Measurements from ENCODE around the gene FKBP1A. TPM values are rescaled to one million over a fixed set of nuclear protein-coding genes. Genes with fewer than 3 reads are reported as not detected.
"Not testable (repeated sequence)": the region's sequence is repeated elsewhere in the genome, so short reads cannot be mapped to it uniquely, and the experiment has no call there.

Gene FKBP1A
- total RNA-seq, 2 donors from 2014 or later = 69.9 to 184 TPM

DNA sequence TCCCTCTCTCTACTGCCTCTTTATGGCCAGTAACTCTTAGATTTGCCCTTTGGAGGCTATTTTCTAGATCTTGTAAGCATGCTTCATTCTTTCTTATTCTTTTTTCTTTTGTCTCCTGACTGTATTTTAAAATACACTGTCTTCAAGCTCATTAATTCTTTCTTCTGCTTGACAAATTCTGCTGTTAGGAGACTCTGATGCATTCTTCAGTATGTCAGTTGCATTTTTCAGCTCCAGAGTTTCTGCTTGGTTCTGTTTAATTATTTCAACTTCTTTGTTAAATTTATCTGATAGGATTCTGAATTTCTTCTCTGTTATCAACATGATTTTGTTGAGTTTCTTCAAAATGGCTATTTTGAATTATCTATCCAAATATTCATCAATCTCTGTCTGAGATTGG lies 38.9 kb downstream of the FKBP1A start:
- DNase-seq (ENCODE audit: low spot score) (no peak), ATAC-seq (ENCODE audit: insufficient number of reproducible peaks, low FRiP score, low read depth) (no peak)
- TF ChIP-seq, protein P1, sequence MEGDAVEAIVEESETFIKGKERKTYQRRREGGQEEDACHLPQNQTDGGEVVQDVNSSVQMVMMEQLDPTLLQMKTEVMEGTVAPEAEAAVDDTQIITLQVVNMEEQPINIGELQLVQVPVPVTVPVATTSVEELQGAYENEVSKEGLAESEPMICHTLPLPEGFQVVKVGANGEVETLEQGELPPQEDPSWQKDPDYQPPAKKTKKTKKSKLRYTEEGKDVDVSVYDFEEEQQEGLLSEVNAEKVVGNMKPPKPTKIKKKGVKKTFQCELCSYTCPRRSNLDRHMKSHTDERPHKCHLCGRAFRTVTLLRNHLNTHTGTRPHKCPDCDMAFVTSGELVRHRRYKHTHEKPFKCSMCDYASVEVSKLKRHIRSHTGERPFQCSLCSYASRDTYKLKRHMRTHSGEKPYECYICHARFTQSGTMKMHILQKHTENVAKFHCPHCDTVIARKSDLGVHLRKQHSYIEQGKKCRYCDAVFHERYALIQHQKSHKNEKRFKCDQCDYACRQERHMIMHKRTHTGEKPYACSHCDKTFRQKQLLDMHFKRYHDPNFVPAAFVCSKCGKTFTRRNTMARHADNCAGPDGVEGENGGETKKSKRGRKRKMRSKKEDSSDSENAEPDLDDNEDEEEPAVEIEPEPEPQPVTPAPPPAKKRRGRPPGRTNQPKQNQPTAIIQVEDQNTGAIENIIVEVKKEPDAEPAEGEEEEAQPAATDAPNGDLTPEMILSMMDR (IDR thresholded peaks at IDR 0.05) = no peak
- H3K9me3 ChIP-seq = no peaks in the 10 kb centered on the region
- no peaks in the 10 kb centered on the region for H3K27me3 ChIP-seq (replicated peaks; ENCODE audit: insufficient read depth)
- H3K4me1 ChIP-seq (ENCODE audit: control insufficient read depth in 1 of 2, low read depth in 2 of 2) = no peaks in the 10 kb centered on the region
- H3K36me3 ChIP-seq = no peaks in the 10 kb centered on the region
- H3K27ac ChIP-seq = no peak overlapping the region
- H3K4me3 ChIP-seq = no peak overlapping the region

DNA sequence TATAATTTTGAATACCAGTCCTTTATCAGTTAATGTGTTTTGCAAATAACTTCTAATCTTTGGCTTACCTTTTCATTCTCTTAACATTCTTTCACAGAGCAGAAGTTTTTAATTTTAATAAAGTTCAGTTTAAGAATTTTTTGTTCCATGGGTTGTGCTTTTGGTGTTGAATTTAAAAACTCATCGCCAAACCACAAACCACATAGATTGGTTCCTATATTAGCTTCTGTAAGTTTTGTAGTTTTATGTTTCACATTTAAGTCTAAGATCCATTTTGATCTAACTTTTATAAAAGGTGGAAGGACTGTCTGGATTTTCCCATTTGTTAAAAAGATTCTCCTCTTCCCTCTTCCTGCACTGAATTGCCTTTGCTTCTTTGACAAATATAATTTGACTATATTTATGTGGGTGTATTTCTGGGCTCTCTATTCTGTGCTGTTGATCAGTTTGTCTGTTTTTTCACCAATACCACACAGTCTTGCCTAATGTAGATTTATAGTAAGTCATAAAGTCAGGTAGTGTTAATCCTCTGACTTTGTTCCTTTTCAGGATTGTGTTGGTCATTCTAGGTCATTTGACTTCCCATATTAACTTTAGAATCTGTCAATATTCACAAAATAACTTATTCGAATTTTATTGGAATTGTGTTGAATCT lies 46.4 kb downstream of the FKBP1A start:
- no peaks in the 10 kb centered on the region for H3K4me1 ChIP-seq (ENCODE audit: control insufficient read depth in 1 of 2, low read depth in 2 of 2)
- H3K27ac ChIP-seq = no peak overlapping the region
- TF ChIP-seq, protein P1 (IDR thresholded peaks at IDR 0.05) = no peak
- no peak overlapping the region for H3K4me3 ChIP-seq
- H3K9me3 ChIP-seq = no peaks in the 10 kb centered on the region
- ATAC-seq (ENCODE audit: insufficient number of reproducible peaks, low FRiP score, low read depth) (no peak), DNase-seq (ENCODE audit: low spot score) (no peak)
- no peaks in the 10 kb centered on the region for H3K27me3 ChIP-seq (replicated peaks; ENCODE audit: insufficient read depth)
- no peaks in the 10 kb centered on the region for H3K36me3 ChIP-seq

DNA sequence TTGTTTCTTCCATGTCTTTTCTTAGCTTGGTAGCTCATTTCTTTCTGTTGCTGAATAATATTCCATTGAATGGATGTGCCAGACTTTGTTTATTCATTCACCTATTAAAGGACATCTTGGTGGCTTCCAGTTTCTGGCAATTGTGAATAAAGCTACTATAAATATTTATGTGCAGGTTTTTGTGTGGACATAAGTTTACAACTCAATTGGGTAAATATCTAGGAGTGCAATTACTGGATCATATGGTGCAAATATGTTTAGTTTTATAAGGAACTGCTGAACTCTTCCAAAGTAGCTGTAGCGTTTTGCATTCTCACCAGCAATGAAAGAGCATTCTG lies 47.1 kb downstream of the FKBP1A start:
- DNase-seq (ENCODE audit: low spot score) (no peak), ATAC-seq (ENCODE audit: insufficient number of reproducible peaks, low FRiP score, low read depth) (no peak)
- Histone ChIP-seq H3K36me3 (no peaks in the 10 kb centered on the region), H3K27me3 (replicated peaks; ENCODE audit: insufficient read depth) (no peaks in the 10 kb centered on the region), H3K4me3 (no peak overlapping the region), H3K4me1 (ENCODE audit: control insufficient read depth in 1 of 2, low read depth in 2 of 2) (no peaks in the 10 kb centered on the region), H3K27ac (no peak overlapping the region), H3K9me3 (no peaks in the 10 kb centered on the region)
- TF ChIP-seq, protein P1 (IDR thresholded peaks at IDR 0.05) = no peak

DNA sequence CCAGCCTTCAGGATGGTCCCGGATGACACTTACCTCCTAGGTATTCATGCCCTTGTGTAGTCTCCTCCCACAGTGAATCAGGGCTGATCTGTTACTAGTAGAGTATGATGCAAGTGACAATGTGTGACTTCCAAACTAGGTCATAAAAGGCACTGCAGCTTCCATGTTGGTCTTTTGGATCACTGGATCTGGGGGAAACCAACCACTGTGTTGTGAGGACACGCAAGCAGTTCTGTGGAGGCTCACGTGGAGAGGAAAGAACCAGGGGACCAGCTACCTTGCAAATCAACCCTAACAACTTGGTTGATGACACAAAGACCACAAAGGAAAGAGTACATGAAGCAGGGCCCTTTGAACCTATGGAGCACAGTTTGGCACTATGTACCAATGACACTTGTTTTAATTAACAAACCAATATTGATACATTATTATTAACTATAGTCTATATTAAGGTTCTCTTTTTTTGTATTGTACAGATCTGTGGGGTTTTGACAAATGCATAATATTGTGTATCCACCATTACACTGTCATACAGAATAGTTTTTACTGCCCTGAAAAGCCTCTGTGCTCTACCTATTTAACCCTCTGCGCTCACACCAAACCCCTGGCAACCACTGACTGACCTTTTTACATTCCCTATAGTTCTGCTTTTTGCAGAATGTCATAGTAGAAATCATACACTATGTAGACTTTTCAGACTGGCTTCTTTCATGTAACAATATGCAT lies 47.7 kb downstream of the FKBP1A start:
- no peaks in the 10 kb centered on the region for H3K4me1 ChIP-seq (ENCODE audit: control insufficient read depth in 1 of 2, low read depth in 2 of 2)
- TF ChIP-seq, protein P1 (IDR thresholded peaks at IDR 0.05) = no peak
- no peaks in the 10 kb centered on the region for H3K27me3 ChIP-seq (replicated peaks; ENCODE audit: insufficient read depth)
- H3K36me3 ChIP-seq = no peaks in the 10 kb centered on the region
- no peaks in the 10 kb centered on the region for H3K9me3 ChIP-seq
- H3K4me3 ChIP-seq = no peak overlapping the region
- no peak overlapping the region for H3K27ac ChIP-seq
- ATAC-seq (ENCODE audit: insufficient number of reproducible peaks, low FRiP score, low read depth) (no peak), DNase-seq (ENCODE audit: low spot score) (no peak)

GRCh38 chr20:1343446-1344124 lies 49.3 kb downstream of the FKBP1A start:
- H3K4me3 ChIP-seq; H3K4me1 ChIP-seq (ENCODE audit: control insufficient read depth in 1 of 2, low read depth in 2 of 2); ATAC-seq (ENCODE audit: insufficient number of reproducible peaks, low FRiP score, low read depth); H3K27me3 ChIP-seq (replicated peaks; ENCODE audit: insufficient read depth); H3K9me3 ChIP-seq; H3K36me3 ChIP-seq; DNase-seq (ENCODE audit: low spot score); H3K27ac ChIP-seq: not testable (repeated sequence)
